ENCODE results near the gene UBE2D4.

UBE2D4 gene

DNA sequence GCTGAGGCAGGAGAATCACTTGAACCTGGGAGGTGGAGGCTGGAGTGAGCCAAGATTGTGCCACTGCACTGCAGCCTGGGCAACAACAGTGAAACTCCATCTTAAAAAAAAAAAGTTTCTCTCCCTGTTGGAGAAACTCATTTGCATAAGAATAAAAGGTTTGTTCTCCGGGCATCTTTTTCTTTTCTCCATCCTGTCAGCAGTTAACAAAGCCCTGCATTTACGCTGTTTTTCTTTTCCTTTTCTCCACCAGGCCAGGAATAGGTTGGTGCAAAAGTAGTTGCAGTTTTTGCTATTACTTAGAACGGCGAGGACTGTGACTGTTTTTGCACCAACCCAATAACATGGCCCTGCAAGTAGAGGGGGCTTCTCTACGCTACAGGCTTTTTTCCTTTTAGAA lies 10.3 kb upstream of the UBE2D4 start:
- TF ChIP-seq, protein P1, sequence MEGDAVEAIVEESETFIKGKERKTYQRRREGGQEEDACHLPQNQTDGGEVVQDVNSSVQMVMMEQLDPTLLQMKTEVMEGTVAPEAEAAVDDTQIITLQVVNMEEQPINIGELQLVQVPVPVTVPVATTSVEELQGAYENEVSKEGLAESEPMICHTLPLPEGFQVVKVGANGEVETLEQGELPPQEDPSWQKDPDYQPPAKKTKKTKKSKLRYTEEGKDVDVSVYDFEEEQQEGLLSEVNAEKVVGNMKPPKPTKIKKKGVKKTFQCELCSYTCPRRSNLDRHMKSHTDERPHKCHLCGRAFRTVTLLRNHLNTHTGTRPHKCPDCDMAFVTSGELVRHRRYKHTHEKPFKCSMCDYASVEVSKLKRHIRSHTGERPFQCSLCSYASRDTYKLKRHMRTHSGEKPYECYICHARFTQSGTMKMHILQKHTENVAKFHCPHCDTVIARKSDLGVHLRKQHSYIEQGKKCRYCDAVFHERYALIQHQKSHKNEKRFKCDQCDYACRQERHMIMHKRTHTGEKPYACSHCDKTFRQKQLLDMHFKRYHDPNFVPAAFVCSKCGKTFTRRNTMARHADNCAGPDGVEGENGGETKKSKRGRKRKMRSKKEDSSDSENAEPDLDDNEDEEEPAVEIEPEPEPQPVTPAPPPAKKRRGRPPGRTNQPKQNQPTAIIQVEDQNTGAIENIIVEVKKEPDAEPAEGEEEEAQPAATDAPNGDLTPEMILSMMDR (IDR thresholded peaks at IDR 0.05; ENCODE audit: insufficient read depth, missing control alignments): no peak
- DNase-seq (ENCODE audit: insufficient read length, low spot score) (no peak), FAIRE-seq (no peak)

DNA sequence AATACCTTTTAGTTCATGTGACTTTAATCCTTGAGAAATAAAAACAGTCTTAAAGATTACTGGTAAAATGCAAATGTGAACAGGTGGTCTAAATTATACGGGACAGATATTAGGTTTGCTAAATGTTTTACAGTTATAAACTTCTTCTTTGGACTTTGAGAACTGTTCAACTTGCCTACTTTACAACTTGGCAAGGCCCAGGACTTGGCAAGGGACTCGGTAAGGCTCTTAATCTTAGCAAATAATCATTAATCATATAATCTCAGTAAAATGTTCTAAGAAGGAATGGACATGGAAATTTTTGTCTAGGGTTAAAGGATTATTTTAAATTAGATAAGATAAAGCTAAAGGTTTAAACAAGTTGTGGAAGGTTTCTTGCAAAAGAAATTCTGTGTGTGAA lies 4.8 kb upstream of the UBE2D4 start:
- TF ChIP-seq, protein P1 (IDR thresholded peaks at IDR 0.05; ENCODE audit: insufficient read depth, missing control alignments): no peak

GRCh38 chr7:43922726-43923125 lies 3.5 kb upstream of the UBE2D4 start:
- DNase-seq (ENCODE audit: insufficient read length, low spot score) (no peak), FAIRE-seq (no peak)
- TF ChIP-seq, protein P1 (IDR thresholded peaks at IDR 0.05; ENCODE audit: insufficient read depth, missing control alignments): no peak

More for the DNA sequence above, 4.8 kb upstream of the UBE2D4 start:
- DNase-seq (ENCODE audit: insufficient read length, low spot score) (no peak), FAIRE-seq (no peak)

DNA sequence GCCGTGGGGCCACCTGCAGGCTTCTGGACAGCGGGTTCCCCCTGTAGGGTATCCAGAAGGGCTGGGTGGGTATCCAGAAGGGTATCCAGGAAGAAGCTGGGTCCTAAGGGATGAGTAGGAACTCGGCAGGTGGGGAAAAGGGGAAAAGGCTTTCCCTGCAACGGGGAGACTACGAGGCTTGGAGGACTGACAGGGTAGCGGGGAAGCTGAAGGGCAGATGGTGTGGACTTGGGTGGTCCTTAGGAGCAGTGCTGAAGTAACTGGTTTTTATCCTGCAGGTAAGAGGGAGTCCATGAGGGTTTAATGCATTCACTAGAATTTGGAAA lies 525 bp downstream of the UBE2D4 start:
- DNase-seq (ENCODE audit: insufficient read length, low spot score) (no peak), FAIRE-seq (no peak)
- TF ChIP-seq, protein P1 (IDR thresholded peaks at IDR 0.05; ENCODE audit: insufficient read depth, missing control alignments): no peak

- DNase-seq (ENCODE audit: insufficient read length, low spot score) (no peak), FAIRE-seq (no peak)
- TF ChIP-seq, protein P1 (IDR thresholded peaks at IDR 0.05; ENCODE audit: insufficient read depth, missing control alignments): no peak
Observed at GRCh38 chr7:43927810-43928209, 1.6 kb downstream of the UBE2D4 start.

DNA sequence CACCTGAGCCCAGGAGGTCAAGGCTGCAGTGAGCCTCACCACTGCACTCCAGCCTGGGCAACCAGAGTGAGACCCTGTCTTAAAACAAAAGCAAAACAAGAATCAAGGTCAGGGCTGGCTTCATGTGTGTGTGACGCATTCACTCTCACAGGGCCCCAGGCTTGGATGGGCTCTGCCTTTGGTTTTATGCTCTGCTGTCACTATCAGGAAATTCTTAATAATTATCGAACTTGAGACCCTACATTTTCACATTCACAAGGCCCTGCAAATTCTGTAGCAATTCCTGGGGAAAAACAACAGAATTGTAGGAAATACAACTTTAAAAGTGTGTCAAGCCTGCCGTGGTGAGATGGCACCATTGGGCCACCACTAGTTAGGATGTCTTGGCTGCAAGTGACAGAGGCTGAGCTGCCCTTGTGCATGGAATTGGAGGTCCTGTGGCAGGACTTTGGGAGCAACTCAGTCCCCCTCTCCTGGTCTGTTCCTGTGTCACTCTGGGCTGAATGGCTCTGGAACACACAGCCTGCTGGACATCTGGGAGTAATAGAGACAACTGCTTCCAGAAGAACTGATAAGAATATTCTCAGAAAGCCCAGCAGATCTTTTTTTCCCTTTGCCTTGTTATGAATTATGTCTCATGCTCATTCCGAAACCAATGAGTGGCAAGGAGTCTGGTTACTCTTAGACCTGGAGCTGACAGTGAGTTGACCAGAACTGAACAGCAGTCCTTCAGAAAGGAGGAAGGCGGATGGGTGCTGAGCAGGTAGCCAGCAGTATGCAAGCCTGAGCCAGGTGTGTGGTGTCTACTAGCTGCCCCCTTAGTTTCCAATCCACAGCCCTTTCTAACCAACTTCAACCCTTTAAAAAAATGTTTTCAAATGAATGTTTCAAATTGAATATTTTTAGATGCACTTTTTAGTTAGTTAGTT lies 3.6 kb downstream of the UBE2D4 start:
- FAIRE-seq (no peak), DNase-seq (ENCODE audit: insufficient read length, low spot score) (no peak)
- TF ChIP-seq, protein P1 (IDR thresholded peaks at IDR 0.05; ENCODE audit: insufficient read depth, missing control alignments): no peak

DNA sequence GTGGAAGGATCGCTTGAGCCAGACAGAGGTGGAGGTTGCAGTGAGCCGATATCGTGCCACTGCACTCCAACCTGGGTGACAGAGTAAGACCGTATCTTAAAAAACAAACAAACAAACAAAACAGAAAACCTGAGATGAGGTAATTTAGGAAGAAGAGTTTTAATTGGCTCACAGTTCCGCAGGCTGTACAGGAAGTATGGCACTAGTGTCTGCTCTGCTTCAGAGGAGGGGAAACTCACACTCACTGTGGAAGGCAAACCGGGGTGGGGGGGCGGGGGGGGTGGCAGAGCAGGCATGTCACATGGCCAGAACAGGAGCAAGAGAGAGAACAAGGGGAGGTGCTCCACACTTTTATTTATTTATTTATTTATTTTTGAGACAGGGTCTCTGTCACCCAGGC lies 5.1 kb downstream of the UBE2D4 start:
- DNase-seq (ENCODE audit: insufficient read length, low spot score) (no peak), FAIRE-seq (no peak)
- TF ChIP-seq, protein P1 (IDR thresholded peaks at IDR 0.05; ENCODE audit: insufficient read depth, missing control alignments): no peak

Measured in D721Med (cell line).